ENCODE measurements around the gene ABHD2. TPM values are rescaled to one million over a fixed set of nuclear protein-coding genes. Genes with fewer than 3 reads are reported as not detected.

ABHD2 gene
- total RNA-seq, 1 experiment from 2014 or later, result 29.7 TPM

- TF ChIP-seq MLX (CRISPR knock-in tag; IDR thresholded peaks at IDR 0.05) (no peak), CBFB (CRISPR knock-in tag; IDR thresholded peaks at IDR 0.05; ENCODE audit: low read depth) (no peak), NFYB (CRISPR knock-in tag; conservative IDR thresholded peaks at IDR 0.05; ENCODE audit: low read depth) (no peak), ZNF671 (CRISPR knock-in tag; IDR thresholded peaks at IDR 0.05) (no peak), TCF7 (CRISPR knock-in tag; IDR thresholded peaks at IDR 0.05; ENCODE audit: low read depth) (no peak), ERG (CRISPR knock-in tag; IDR thresholded peaks at IDR 0.05) (no peak), GRHL2 (CRISPR knock-in tag; IDR thresholded peaks at IDR 0.05; ENCODE audit: insufficient replicate concordance, severe bottlenecking) (no peak), GABPB1 (CRISPR knock-in tag; IDR thresholded peaks at IDR 0.05) (no peak), ZBTB43 (CRISPR knock-in tag; IDR thresholded peaks at IDR 0.05) (no peak), RELA (CRISPR knock-in tag; IDR thresholded peaks at IDR 0.05; ENCODE audit: borderline replicate concordance) (no peak), GTF2I (CRISPR knock-in tag; conservative IDR thresholded peaks at IDR 0.05) (no peak), ZNF425 (CRISPR knock-in tag; conservative IDR thresholded peaks at IDR 0.05) (no peak)
- TF ChIP-seq, protein P1, sequence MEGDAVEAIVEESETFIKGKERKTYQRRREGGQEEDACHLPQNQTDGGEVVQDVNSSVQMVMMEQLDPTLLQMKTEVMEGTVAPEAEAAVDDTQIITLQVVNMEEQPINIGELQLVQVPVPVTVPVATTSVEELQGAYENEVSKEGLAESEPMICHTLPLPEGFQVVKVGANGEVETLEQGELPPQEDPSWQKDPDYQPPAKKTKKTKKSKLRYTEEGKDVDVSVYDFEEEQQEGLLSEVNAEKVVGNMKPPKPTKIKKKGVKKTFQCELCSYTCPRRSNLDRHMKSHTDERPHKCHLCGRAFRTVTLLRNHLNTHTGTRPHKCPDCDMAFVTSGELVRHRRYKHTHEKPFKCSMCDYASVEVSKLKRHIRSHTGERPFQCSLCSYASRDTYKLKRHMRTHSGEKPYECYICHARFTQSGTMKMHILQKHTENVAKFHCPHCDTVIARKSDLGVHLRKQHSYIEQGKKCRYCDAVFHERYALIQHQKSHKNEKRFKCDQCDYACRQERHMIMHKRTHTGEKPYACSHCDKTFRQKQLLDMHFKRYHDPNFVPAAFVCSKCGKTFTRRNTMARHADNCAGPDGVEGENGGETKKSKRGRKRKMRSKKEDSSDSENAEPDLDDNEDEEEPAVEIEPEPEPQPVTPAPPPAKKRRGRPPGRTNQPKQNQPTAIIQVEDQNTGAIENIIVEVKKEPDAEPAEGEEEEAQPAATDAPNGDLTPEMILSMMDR (IDR thresholded peaks at IDR 0.05), result no peak
Observed at GRCh38 chr15:89089316-89090230, 1.3 kb downstream of the ABHD2 start (continued).

DNA sequence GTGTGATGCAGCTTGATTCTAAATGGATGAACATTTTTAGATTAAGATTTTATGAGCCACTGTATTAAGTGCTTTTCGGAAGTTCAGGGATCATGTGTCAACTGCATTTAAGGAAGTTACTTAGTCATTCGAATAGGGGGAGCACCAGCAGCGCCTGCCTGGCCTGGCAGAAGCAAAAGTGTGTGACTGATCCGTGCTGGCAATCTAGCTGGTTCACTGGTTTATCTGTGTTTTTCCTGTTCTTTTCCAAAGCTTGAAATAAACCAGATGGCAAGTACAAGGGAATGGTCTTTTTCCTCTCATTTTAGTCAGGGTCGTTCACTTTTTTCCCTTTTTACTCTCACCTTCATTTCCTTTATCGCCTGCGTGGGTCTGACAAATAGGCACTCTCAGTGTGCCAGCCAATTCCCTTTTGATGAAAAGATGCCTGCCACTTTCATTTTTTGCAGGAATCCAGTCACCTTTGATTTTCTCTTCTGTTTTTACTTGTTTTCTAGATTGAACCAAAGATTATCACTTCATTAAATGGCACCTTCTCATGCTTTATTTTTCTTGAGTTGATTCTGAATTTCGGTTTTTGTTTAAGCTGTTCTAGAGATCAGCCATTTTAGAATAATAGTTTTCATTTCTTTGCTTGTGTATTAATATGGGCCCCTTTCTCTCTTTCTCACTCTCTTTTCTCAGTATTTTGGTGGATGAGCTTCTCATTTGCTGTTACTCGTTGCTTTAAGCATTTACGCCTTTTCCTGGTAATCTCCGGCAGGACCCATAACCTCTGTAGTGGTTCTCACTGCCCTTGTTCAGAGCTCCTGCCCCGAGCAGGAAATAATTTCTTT, 2.8 kb downstream of the ABHD2 start:
- ATAC-seq (no peak), DNase-seq (ENCODE audit: low spot score) (no peak)
- Mint-ChIP-seq H3K4me3 (no peak overlapping the region; the same call in 1 of the 2 replicates), H3K27me3 (ENCODE audit: low read depth) (no peaks in the 10 kb centered on the region), H3K9me3 (no peaks in the 10 kb centered on the region), H3K27ac (peak overlapping the region; percentile 21; the same call in 1 of the 2 replicates), H3K4me1 (peaks cover 41% of the 10 kb centered on the region), H3K36me3 (no peaks in the 10 kb centered on the region)
- CTCF ChIA-PET, result interaction anchor here (0.6 to 4.3 kb wide), 9 partner anchors 13 to 196 kb away, joined by 3 to 35 read pairs (median 9); no protein-coding TSS in a partner anchor
- POLR2A ChIA-PET, result interaction anchor here (1.0 kb wide), 1 partner anchor 24 kb away, joined by 3 read pairs; no protein-coding TSS in a partner anchor
- TF ChIP-seq, protein P1 (IDR thresholded peaks at IDR 0.05), result no peak
- no peak for TF ChIP-seq SMAD3 (CRISPR knock-in tag; IDR thresholded peaks at IDR 0.05; ENCODE audit: borderline replicate concordance)
- no peak for TF ChIP-seq EMX1 (CRISPR knock-in tag; IDR thresholded peaks at IDR 0.05)
- no peak for TF ChIP-seq NFE2L1 (CRISPR knock-in tag; IDR thresholded peaks at IDR 0.05)
- TF ChIP-seq, protein P2, sequence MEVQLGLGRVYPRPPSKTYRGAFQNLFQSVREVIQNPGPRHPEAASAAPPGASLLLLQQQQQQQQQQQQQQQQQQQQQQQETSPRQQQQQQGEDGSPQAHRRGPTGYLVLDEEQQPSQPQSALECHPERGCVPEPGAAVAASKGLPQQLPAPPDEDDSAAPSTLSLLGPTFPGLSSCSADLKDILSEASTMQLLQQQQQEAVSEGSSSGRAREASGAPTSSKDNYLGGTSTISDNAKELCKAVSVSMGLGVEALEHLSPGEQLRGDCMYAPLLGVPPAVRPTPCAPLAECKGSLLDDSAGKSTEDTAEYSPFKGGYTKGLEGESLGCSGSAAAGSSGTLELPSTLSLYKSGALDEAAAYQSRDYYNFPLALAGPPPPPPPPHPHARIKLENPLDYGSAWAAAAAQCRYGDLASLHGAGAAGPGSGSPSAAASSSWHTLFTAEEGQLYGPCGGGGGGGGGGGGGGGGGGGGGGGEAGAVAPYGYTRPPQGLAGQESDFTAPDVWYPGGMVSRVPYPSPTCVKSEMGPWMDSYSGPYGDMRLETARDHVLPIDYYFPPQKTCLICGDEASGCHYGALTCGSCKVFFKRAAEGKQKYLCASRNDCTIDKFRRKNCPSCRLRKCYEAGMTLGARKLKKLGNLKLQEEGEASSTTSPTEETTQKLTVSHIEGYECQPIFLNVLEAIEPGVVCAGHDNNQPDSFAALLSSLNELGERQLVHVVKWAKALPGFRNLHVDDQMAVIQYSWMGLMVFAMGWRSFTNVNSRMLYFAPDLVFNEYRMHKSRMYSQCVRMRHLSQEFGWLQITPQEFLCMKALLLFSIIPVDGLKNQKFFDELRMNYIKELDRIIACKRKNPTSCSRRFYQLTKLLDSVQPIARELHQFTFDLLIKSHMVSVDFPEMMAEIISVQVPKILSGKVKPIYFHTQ (CRISPR knock-in tag; IDR thresholded peaks at IDR 0.05), result no peak
- no peak for TF ChIP-seq GTF2I (CRISPR knock-in tag; conservative IDR thresholded peaks at IDR 0.05)
- TF ChIP-seq, protein P3, sequence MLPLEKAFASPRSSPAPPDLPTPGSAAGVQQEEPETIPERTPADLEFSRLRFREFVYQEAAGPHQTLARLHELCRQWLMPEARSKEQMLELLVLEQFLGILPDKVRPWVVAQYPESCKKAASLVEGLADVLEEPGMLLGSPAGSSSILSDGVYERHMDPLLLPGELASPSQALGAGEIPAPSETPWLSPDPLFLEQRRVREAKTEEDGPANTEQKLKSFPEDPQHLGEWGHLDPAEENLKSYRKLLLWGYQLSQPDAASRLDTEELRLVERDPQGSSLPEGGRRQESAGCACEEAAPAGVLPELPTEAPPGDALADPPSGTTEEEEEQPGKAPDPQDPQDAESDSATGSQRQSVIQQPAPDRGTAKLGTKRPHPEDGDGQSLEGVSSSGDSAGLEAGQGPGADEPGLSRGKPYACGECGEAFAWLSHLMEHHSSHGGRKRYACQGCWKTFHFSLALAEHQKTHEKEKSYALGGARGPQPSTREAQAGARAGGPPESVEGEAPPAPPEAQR (CRISPR knock-in tag; IDR thresholded peaks at IDR 0.05), result no peak
- TF ChIP-seq GABPB1 (CRISPR knock-in tag; IDR thresholded peaks at IDR 0.05), result no peak
